Stimulated activated CD4-positive, alpha-beta T cell treated with anti-CD3 and anti-CD28 coated beads, TNF-alpha, amount 100 ng/mL, for 48 hours (primary cell): ENCODE measurements around the gene ITPRIP.

ENCODE experiments used
- DNase-seq, 3 donors: peaks; one replicate each; pipeline ENCODE4 v3.0.0-alpha.2; 2020; ENCODE audit warnings: low read depth in 3 of 3

ITPRIP gene

GRCh38 chr10:104288355-104288754, 49.9 kb downstream of the ITPRIP start:
- DNase-seq, result no peak

- no peak for DNase-seq
Observed at GRCh38 chr10:104286939-104287338, 51.3 kb downstream of the ITPRIP start.

GRCh38 chr10:104284846-104285245, 53.4 kb downstream of the ITPRIP start:
- no peak for DNase-seq

- DNase-seq, result no peak
Observed at GRCh38 chr10:104281694-104282093, 56.6 kb downstream of the ITPRIP start.

GRCh38 chr10:104279550-104280259, 58.6 kb downstream of the ITPRIP start:
- no peak for DNase-seq

GRCh38 chr10:104277785-104278184, 60.5 kb downstream of the ITPRIP start:
- DNase-seq, result no peak

- DNase-seq, result no peak
Observed at GRCh38 chr10:104276192-104276591, 62.1 kb downstream of the ITPRIP start.

GRCh38 chr10:104274762-104275721, 63.2 kb downstream of the ITPRIP start:
- DNase-seq, result peak in 2 of 3 donors; percentile 24 to 45

GRCh38 chr10:104273899-104274575, 64.2 kb downstream of the ITPRIP start:
- DNase-seq, result no peak

GRCh38 chr10:104273286-104273685, 65.0 kb downstream of the ITPRIP start:
- no peak for DNase-seq

GRCh38 chr10:104268713-104269645, 69.3 kb downstream of the ITPRIP start, which contains the start of gene GSTO2:
GSTO2 (plus strand) TSS chr10:104269184; CDS start chr10:104274916, 5,732 bp downstream.
- peak; percentile 94 to 99 (median 96) for DNase-seq

- peak in 1 of 3 donors; percentile 19 for DNase-seq
Observed at GRCh38 chr10:104268405-104268712, 69.9 kb downstream of the ITPRIP start.

- no peak for DNase-seq
Observed at GRCh38 chr10:104267721-104268404, 70.4 kb downstream of the ITPRIP start.

GRCh38 chr10:104264783-104265182, 73.5 kb downstream of the ITPRIP start:
- no peak for DNase-seq

GRCh38 chr10:104262055-104262454, 76.2 kb downstream of the ITPRIP start:
- DNase-seq, result no peak

- DNase-seq, result no peak
Observed at GRCh38 chr10:104260775-104261115, 77.5 kb downstream of the ITPRIP start.

GRCh38 chr10:104259999-104260774, 78.1 kb downstream of the ITPRIP start:
- DNase-seq, result no peak
